Left cardiac atrium (tissue), 4 donors: Measurements from ENCODE around the gene AFAP1. TPM values are rescaled to one million over a fixed set of nuclear protein-coding genes. Genes with fewer than 3 reads are reported as not detected.

Source experiments
- ATAC-seq, 2 donors: fragments of 200-7000 bp; cut with Tn5 transposase; one replicate each; pipeline ENCODE4 v1.9.1; 2020; ENCODE audit warnings: mild to moderate bottlenecking in 2 of 2, moderate library complexity in 2 of 2
- DNase-seq: peaks from one replicate; pipeline ENCODE4 v3.0.0-alpha.2; 2020
- intact Hi-C, 2 donors: fragments of 100-400 bp; cut with DNase I; formaldehyde crosslinking; loops; one replicate each; pipeline versions ENCODE4 v1.14.1 to v1.15.1; 2022 to 2023
- total RNA-seq, 2 donors: library from RNA; stranded (reverse); fragmentation: NEBNext Ultra II Directional; extraction: Animal tissue kit (Norgen Biotek cat#: 25700); gene quantifications; one replicate each; pipeline ENCODE4 v1.2.1, GENCODE V29; 2021
- donor health status: DM: no; HTN: yes; CAD: no.
- donor health status: DM: no; HTN: yes; CAD: no; lungs with severe emphysema.
- donor health status: DM: yes; HTN: yes; CAD: no.
- donor health status: Dilated cardiomyopathy.

Gene AFAP1
- total RNA-seq, 2 donors from 2014 or later, result 19.6 to 33.3 TPM

- DNase-seq, result peak; percentile 82
- ATAC-seq, result peak; percentile 76 to 83
- intact Hi-C loops, result loop anchor here in 1 of 2 donors (5.0 kb wide), 1 partner anchor 131 kb away; the partner anchor contains the start of gene AFAP1
Measured at GRCh38 chr4:7806338-7807090, 133.1 kb downstream of the AFAP1 start.

- ATAC-seq, result peak; percentile 51 to 78
- DNase-seq, result peak; percentile 79
- intact Hi-C loops, result loop anchor here in 1 of 2 donors (5.0 kb wide), 1 partner anchor 132 kb away; the partner anchor contains the start of gene AFAP1
Measured at GRCh38 chr4:7805533-7806337, 133.9 kb downstream of the AFAP1 start.

GRCh38 chr4:7804756-7805385 is 134.8 kb downstream of the AFAP1 start:
- ATAC-seq (no peak), DNase-seq (no peak)
- intact Hi-C loops, result loop anchor here (1.0 to 5.0 kb wide), 4 partner anchors 37 to 182 kb away; partner anchors contain the start of gene AFAP1 (in 1 of the 2)

GRCh38 chr4:7803992-7804755 is 135.5 kb downstream of the AFAP1 start:
- peak; percentile 20 to 29 for ATAC-seq
- DNase-seq, result peak; percentile 87
- intact Hi-C loops, result loop anchor here (1.0 to 5.0 kb wide), 5 partner anchors 38 to 183 kb away; no protein-coding TSS in a partner anchor

GRCh38 chr4:7803371-7803770 is 136.3 kb downstream of the AFAP1 start:
- intact Hi-C loops, result loop anchor here (2.0 to 5.0 kb wide), 4 partner anchors 39 to 183 kb away; no protein-coding TSS in a partner anchor
- ATAC-seq, result no peak
- no peak for DNase-seq

DNA sequence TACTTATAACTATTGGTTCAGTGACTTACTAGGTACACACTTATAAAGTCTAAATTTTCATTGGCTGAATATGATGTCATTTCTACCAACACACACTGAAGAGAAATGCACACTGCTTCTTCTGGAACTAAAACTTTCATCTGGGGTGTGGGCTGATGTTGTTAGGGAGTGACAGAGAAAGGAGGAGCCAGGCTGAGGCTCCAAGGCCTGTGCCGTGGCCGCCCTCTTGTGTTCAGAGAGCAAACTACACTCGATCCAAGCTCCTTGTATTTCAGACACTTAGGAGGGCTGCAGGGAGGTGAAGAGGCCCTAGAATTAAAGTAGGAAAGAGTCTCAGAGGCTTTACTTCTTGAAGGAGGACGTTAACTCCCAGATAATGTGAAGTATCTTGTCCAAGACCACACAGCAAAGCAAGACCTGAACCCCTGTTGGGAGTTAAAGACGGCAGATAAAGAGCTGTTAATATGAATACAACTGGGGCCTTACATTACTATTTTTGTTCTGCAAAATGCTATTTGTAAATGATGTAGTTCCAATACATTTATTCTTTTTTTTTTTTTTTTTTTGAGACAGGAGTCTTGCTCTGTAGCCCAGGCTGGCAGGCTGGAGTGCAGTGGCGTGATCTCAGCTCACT is 137.5 kb downstream of the AFAP1 start:
- intact Hi-C loops, result loop anchor here (2.0 to 5.0 kb wide), 4 partner anchors 40 to 185 kb away; no protein-coding TSS in a partner anchor
- ATAC-seq (peak; percentile 43 to 49), DNase-seq (peak; percentile 84)

- DNase-seq, result no peak
- intact Hi-C loops, result loop anchor here (2.0 to 5.0 kb wide), 4 partner anchors 39 to 185 kb away; no protein-coding TSS in a partner anchor
- ATAC-seq, result no peak
Measured at GRCh38 chr4:7801641-7802040, 138.0 kb downstream of the AFAP1 start.

GRCh38 chr4:7801001-7801400 is 138.7 kb downstream of the AFAP1 start:
- intact Hi-C loops, result loop anchor here (5.0 kb wide), 2 partner anchors 39 to 41 kb away; no protein-coding TSS in a partner anchor
- no peak for DNase-seq
- no peak for ATAC-seq

DNA sequence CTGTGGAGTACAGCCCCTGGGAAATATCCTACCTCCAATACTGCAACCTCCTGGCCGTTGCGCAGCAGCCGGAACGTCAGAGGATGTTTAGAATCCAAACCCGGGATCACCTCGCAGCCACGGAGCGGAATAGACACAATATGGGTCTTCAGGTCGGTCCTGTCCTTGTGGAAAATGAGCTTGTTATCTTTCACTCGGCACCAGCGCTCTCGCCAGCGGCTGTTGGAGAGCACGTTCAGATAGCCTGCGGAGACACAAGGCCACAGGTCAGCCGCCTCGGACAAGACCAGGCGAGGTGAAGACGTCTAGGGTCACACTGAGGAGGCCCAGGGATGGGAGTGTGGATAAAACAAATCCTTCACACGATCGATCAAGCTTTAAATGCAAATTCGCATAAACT is 139.3 kb downstream of the AFAP1 start:
- intact Hi-C loops, result loop anchor here (5.0 kb wide), 2 partner anchors 38 to 42 kb away; no protein-coding TSS in a partner anchor
- no peak for DNase-seq
- no peak for ATAC-seq

DNA sequence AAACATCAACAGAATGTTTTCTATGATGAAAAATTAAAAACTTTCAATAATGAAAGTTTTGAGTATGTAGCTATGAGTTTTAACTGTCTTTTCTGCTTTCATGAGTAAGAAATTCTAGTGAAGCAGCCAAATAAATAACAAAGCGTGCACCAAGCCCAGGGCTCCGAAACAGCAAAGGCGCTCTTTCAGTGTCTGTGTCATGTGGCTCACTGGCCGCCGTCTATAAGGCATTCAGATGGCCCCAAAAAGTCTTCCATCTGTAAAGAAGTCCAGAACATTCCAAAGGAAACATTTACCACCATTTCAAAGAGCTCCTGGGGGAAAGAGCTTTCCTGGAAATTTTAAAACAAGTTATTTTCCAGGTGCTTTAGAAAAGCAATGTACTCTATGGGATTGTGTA is 139.9 kb downstream of the AFAP1 start:
- intact Hi-C loops, result loop anchor here (5.0 kb wide), 2 partner anchors 37 to 43 kb away; no protein-coding TSS in a partner anchor

GRCh38 chr4:7799306-7799705 is 140.4 kb downstream of the AFAP1 start:
- ATAC-seq, result no peak
- intact Hi-C loops, result no loop called here
- no peak for DNase-seq

More for the DNA sequence above, 139.9 kb downstream of the AFAP1 start:
- DNase-seq (no peak), ATAC-seq (no peak)

- DNase-seq (no peak), ATAC-seq (no peak)
- intact Hi-C loops, result no loop called here
Measured at GRCh38 chr4:7798178-7798995, 141.3 kb downstream of the AFAP1 start.

GRCh38 chr4:7797330-7797729 is 142.3 kb downstream of the AFAP1 start:
- no peak for DNase-seq
- no peak for ATAC-seq
- intact Hi-C loops, result no loop called here

DNA sequence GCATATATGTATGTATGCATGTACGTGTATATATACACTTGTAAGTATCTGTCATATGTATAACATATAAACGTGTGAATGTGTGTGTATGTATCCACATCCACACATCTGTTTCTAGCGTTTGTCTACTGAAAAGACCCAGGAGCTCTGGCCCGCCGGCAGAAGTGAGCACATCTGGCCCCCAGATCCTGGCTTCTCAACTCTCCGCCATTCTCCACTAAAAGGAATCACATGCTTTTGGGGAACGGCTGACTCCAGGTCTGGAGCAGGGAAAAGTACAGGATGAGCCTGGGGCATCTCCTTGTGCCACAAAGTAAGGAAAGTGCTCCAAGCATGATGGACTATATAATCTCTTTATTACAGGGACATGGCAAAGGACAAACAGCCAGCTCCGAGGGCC is 143.7 kb downstream of the AFAP1 start:
- ATAC-seq, result no peak
- intact Hi-C loops, result no loop called here
- DNase-seq, result no peak

- DNase-seq, result no peak
- no peak for ATAC-seq
Measured at GRCh38 chr4:7793186-7793585, 146.5 kb downstream of the AFAP1 start.

DNA sequence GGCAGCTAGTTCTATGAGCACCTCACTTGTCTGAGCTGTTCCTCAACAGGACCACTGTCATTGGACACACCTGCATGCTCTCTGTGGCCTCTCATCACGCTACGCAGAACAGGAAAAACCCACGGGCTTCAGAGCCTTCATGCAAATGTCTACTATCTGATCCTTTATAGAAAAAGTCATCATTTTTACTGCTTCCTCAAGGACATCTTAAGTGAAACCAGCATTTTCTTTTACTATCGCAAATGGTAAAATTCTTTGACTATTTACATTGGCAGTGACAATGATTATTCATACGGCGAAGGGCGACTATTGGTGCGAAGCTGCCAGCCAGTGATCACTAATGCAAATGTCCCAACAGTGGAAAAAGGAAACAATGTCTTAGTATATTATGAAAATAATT is 147.0 kb downstream of the AFAP1 start:
- intact Hi-C loops, result no loop called here
- ATAC-seq (no peak), DNase-seq (no peak)

More at GRCh38 chr4:7793186-7793585, 146.5 kb downstream of the AFAP1 start:
- intact Hi-C loops, result no loop called here

DNA sequence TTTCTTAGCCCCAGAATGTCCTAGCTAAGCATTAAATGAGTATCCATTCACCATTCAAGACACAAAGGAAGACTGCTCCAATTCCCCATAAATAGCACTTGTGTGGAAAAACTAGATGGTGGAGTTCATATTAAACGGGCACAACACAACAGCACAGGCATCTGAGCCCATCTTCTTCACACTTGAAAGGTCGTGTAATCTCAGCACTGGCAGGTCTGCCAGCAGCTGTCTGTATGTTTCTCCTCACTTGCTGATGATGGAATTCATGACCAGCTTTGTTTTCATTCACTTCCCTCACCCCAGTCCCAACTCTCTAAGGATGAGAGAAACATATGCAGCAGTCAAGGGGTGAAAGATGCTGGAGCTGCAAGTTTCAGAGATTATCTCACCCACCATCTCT is 148.7 kb downstream of the AFAP1 start:
- ATAC-seq, result peak in 1 of 2 donors; percentile 25
- intact Hi-C loops, result no loop called here
- no peak for DNase-seq
